ENCODE results near the gene ZNF705A. TPM values are rescaled to one million over a fixed set of nuclear protein-coding genes. Genes with fewer than 3 reads are reported as not detected.
"Not testable (repeated sequence)": the region's sequence is repeated elsewhere in the genome, so short reads cannot be mapped to it uniquely, and the experiment has no call there.

ZNF705A gene
- total RNA-seq, 1 donor from 2014 or later = not detected

DNA sequence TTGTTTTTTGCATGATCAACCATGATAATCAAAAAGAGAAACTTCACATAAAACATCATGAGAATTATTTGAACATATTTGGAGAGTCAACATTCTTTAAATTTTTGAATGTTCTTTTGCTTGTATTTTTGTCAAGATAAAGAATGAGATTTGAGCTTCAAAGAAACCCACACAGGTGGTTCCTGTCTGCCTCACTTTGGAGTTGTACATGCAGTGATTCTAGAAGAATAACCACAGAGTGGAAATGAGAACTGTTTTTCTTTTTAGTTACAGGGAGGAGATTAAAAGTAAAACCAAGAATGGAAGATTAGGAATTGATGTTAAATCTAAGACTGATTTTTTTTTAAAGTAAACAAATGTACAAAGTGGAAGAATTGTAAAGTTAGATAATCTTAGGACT is 2.3 kb upstream of the ZNF705A start:
- Histone ChIP-seq H3K4me3 (no peak overlapping the region), H2AFZ (replicated peaks) (no peak overlapping the region), H3F3A (ENCODE audit: low read depth) (no peaks in the 10 kb centered on the region), H3K4me2 (no peak overlapping the region), H3K36me3 (no peaks in the 10 kb centered on the region), H3K79me2 (ENCODE audit: low read depth) (no peaks in the 10 kb centered on the region), H3K27me3 (no peaks in the 10 kb centered on the region), H3K9ac (no peak overlapping the region), H3K4me1 (peaks cover 8% of the 10 kb centered on the region), H4K20me1 (ENCODE audit: low read depth) (no peaks in the 10 kb centered on the region), H3K9me3 (ENCODE audit: low read depth) (no peaks in the 10 kb centered on the region), H3K27ac (no peak overlapping the region)
- no peak for DNase-seq (ENCODE audit: low spot score)
- Mint-ChIP-seq H3K9me3 (no peaks in the 10 kb centered on the region), H3K27me3 (ENCODE audit: insufficient read depth, low read depth) (no peaks in the 10 kb centered on the region), H3K4me1 (peaks cover 5% of the 10 kb centered on the region), H3K36me3 (no peaks in the 10 kb centered on the region), H3K4me3 (no peak overlapping the region), H3K27ac (no peak overlapping the region)
- no peak for TF ChIP-seq CTCF (IDR thresholded peaks at IDR 0.05)
- no peak for TF ChIP-seq EZH2 (IDR thresholded peaks at IDR 0.05)
- no peak for TF ChIP-seq EZH2phosphoT487 (IDR thresholded peaks at IDR 0.05)

- no peak overlapping the region for H3K9ac ChIP-seq
- DNase-seq (ENCODE audit: low spot score) = no peak
- H3K9me3 Mint-ChIP-seq = no peaks in the 10 kb centered on the region
- H3K4me1 Mint-ChIP-seq = peaks cover 5% of the 10 kb centered on the region
- H3K27ac Mint-ChIP-seq = no peak overlapping the region
- H3K27ac ChIP-seq = no peak overlapping the region
- no peaks in the 10 kb centered on the region for H3F3A ChIP-seq (ENCODE audit: low read depth)
- no peaks in the 10 kb centered on the region for H4K20me1 ChIP-seq (ENCODE audit: low read depth)
- no peak for TF ChIP-seq EZH2 (IDR thresholded peaks at IDR 0.05)
- TF ChIP-seq EZH2phosphoT487 (IDR thresholded peaks at IDR 0.05) = no peak
- TF ChIP-seq CTCF (IDR thresholded peaks at IDR 0.05) = no peak
- no peaks in the 10 kb centered on the region for H3K36me3 ChIP-seq
- no peaks in the 10 kb centered on the region for H3K27me3 Mint-ChIP-seq (ENCODE audit: insufficient read depth, low read depth)
- no peak overlapping the region for H3K4me2 ChIP-seq
- H3K36me3 Mint-ChIP-seq = no peaks in the 10 kb centered on the region
- no peaks in the 10 kb centered on the region for H3K27me3 ChIP-seq
- H3K4me1 ChIP-seq = peaks cover 8% of the 10 kb centered on the region
- H3K4me3 ChIP-seq = no peak overlapping the region
- no peaks in the 10 kb centered on the region for H3K9me3 ChIP-seq (ENCODE audit: low read depth)
- no peaks in the 10 kb centered on the region for H3K79me2 ChIP-seq (ENCODE audit: low read depth)
- no peak overlapping the region for H3K4me3 Mint-ChIP-seq
- no peak overlapping the region for H2AFZ ChIP-seq (replicated peaks)
Measured at GRCh38 chr12:8156416-8156815, 399 bp upstream of the ZNF705A start.

GRCh38 chr12:8157484-8158198 is 826 bp downstream of the ZNF705A start:
- H3K27ac Mint-ChIP-seq = no peak overlapping the region
- H3K4me2 ChIP-seq = no peak overlapping the region

GRCh38 chr12:8172911-8173310 is 16.1 kb downstream of the ZNF705A start:
- H3K36me3 ChIP-seq; H3K27me3 Mint-ChIP-seq (ENCODE audit: insufficient read depth, low read depth): not testable (repeated sequence)

More at GRCh38 chr12:8157484-8158198, 826 bp downstream of the ZNF705A start:
- H3K4me1 Mint-ChIP-seq = peaks cover 5% of the 10 kb centered on the region
- Histone ChIP-seq H3K36me3 (no peaks in the 10 kb centered on the region), H2AFZ (replicated peaks) (peak overlapping the region; percentile 86), H3K27ac (peak overlapping the region; percentile 9), H3K79me2 (ENCODE audit: low read depth) (no peaks in the 10 kb centered on the region), H3K27me3 (no peaks in the 10 kb centered on the region), H3K4me1 (peaks cover 8% of the 10 kb centered on the region), H3F3A (ENCODE audit: low read depth) (no peaks in the 10 kb centered on the region), H3K4me3 (no peak overlapping the region), H3K9me3 (ENCODE audit: low read depth) (no peaks in the 10 kb centered on the region), H3K9ac (no peak overlapping the region), H4K20me1 (ENCODE audit: low read depth) (no peaks in the 10 kb centered on the region)
- TF ChIP-seq EZH2 (IDR thresholded peaks at IDR 0.05) (no peak), EZH2phosphoT487 (IDR thresholded peaks at IDR 0.05) (no peak), CTCF (IDR thresholded peaks at IDR 0.05) (no peak)
- no peaks in the 10 kb centered on the region for H3K9me3 Mint-ChIP-seq
- DNase-seq (ENCODE audit: low spot score) = peak; percentile 4
- H3K36me3 Mint-ChIP-seq = no peaks in the 10 kb centered on the region
- H3K4me3 Mint-ChIP-seq = no peak overlapping the region
- H3K27me3 Mint-ChIP-seq (ENCODE audit: insufficient read depth, low read depth) = no peaks in the 10 kb centered on the region

More at GRCh38 chr12:8172911-8173310, 16.1 kb downstream of the ZNF705A start:
- not testable (repeated sequence) for H3K9me3 ChIP-seq (ENCODE audit: low read depth); H3K4me1 Mint-ChIP-seq; H3K4me3 ChIP-seq; H3K4me3 Mint-ChIP-seq; H3K4me2 ChIP-seq; H3K4me1 ChIP-seq; H2AFZ ChIP-seq (replicated peaks); DNase-seq (ENCODE audit: low spot score); H3K9me3 Mint-ChIP-seq; H3F3A ChIP-seq (ENCODE audit: low read depth); H4K20me1 ChIP-seq (ENCODE audit: low read depth); H3K9ac ChIP-seq; H3K27me3 ChIP-seq; H3K27ac Mint-ChIP-seq; H3K36me3 Mint-ChIP-seq; H3K27ac ChIP-seq; H3K79me2 ChIP-seq (ENCODE audit: low read depth)
